ENCODE measurements around the gene PHACTR3.

The PHACTR3 gene

GRCh38 chr20:59756241-59756640, 151.9 kb downstream of the PHACTR3 start:
- no peak for DNase-seq

GRCh38 chr20:59764037-59764436, 159.7 kb downstream of the PHACTR3 start:
- no peak for DNase-seq

DNA sequence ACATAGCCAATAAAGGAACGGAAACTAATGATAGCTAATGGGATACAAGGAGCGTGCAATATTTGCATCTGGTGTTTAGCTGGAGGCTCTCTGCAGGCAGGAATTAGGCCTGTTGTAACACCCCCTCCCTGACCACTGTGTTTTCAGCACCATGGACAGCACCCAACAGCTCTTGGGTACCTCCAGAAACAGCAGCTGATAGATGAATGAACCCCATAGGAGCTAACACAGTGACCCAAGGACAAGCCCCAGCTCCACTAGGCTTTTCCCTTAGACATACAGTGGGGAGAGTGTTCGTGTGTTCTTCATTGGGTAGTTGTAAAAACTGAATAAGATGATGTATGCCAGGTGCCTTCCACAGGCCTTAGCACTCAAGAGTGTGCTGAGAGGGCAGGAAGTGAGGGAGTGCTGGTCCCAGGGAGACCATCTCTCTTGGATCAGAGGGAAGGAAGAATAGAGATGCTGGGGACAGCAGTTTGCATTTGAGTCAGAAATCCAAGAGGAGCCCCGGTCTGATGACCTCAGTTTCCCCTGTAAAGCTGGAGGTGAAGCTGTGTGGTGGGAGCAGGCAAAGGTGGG, 161.3 kb downstream of the PHACTR3 start:
- no peak for DNase-seq

DNA sequence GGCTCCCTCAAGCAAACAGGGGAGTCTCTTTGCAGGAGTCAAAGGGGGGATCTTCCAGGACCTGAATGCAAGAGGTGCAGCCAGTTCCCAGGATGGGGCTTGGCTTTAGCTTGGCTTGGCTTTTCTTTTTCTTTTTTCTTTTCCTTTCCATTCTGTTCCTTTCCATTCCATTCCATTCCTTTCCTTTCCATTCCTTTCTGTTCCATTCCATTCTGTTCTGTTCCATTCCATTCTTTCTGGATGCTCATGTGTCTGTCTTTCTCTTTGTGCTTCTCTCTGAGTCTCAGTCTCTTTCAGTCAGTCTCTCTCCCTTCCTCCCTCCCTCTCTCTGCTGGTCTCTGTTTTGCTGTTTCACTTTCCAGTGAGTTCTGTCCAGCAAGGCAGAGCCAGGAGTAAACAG, 163.3 kb downstream of the PHACTR3 start:
- no peak for DNase-seq

DNA sequence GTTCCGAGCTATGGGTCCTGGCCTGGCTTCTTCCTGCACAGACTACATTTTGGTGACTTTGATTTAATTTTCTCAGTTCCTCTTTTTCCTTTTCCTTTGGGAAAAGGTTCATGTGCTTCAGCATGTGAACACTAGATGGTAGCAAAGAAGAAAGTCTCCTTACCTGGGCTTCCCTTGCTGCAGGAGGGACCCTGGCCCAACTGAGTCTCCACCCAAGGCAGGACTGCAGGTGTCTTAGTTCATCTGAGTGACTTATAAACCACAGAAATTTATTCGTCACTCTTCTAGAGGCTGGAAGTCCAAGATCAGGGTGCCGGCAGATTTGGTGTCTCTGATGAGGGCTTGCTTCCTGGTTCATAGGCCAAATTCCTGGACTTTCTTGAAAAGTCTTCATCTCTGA, 165.9 kb downstream of the PHACTR3 start:
- DNase-seq: no peak

DNA sequence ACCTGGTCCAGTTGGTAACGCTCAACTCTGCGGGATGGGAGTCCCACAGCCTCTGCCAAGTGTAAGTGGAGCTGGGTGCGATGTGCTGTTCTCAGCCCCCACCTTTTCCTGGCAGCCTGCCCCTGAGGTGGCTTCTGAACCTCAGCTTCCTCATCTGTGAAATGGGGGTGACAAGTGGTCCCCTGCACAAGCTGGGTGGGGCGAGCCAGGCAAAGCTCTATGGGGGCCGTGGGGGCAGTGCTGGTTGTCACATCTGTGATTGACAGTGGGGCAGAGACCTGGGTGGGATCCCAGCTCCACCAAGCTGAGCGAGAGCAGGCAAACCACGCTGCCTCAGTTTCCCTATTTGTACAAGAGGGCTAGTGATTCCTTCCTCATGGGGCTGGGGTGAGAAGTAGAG, 166.5 kb downstream of the PHACTR3 start:
- no peak for DNase-seq

- no peak for DNase-seq
Observed at GRCh38 chr20:59771506-59772372, 167.4 kb downstream of the PHACTR3 start.

DNA sequence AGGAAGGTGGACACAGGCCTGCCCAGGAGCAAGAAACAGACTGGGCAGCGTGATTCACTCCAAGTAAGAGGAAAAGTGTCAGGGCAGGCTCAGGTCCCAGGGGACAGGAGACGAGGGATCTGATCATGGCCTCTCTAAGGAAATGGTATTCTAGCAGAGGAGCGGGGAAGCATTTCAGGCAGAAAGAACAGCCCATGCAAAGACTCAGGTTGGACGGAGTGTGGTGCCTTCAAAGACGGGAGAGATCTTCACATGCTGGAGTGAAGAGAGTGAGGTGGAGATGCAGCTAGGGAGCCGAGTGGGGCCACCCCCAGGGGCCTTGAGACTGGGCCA, 168.0 kb downstream of the PHACTR3 start:
- DNase-seq: no peak

GRCh38 chr20:59772931-59773913, 168.9 kb downstream of the PHACTR3 start:
- no peak for DNase-seq

GRCh38 chr20:59774204-59774641, 169.9 kb downstream of the PHACTR3 start:
- no peak for DNase-seq

GRCh38 chr20:59774921-59775686, 170.8 kb downstream of the PHACTR3 start:
- no peak for DNase-seq

DNA sequence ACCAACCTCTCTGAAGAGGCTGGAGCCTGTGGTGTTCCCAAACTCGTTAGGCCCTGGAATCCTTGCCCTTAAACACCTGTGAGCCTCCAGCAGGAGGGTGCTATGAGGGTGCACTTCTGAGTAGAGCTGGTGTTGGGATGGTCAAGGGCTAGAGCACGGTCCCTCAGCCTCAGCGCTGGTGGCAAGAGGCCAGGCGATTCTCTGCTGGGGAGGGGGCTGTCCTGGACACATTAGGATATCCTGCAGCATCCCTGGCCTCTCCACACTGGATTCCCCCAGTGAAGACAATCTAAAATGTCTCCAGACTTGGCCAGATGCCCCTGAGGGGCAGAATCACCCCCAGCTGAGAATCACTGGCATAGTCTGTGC, 171.3 kb downstream of the PHACTR3 start:
- DNase-seq: no peak

DNA sequence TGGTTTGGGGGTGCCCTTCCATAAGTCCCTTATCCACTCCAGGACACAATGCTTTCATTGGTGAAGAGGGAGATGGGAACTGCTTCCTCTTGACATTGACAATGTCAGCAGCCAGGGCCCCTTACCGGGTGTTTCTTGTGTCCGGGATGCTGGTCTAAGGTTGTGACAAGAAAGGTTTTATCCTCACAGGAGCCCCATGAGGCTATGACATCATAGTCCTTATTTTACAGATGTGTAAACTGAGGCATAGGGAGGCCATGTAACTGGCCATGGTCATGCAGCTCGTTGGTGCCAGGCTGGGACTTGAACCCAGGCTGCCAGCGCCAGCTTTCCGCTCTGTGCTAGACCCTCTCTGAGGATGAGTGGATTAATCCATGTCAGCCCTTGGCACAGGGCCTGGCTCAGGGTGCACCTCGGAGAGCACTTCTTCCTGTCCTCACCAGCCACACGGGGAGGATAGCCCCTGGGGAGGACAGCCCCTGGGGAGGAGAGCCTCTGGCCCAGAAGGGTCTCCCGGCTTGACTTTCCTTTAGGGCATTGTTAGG, 171.8 kb downstream of the PHACTR3 start:
- DNase-seq: no peak

GRCh38 chr20:59776626-59777330, 172.4 kb downstream of the PHACTR3 start:
- no peak for DNase-seq

DNA sequence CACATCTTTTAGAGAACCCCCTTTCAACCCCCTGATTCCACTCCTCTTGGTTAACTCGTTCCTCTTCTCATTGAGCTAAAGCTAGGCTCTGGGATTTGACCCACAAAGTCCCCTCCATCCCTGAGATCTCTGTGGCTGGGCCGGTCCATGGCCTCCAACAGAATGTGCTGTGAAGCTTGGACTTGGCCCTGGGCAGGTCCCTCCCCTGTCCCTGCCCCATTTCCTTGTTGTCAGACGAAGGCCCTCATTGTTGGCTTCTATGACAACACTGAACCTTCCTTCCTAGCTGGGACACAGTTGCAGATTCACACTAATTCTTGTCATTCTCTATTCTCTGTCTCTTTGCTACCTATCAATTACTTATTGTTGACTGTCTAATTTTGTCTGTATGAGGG, 173.0 kb downstream of the PHACTR3 start:
- no peak for DNase-seq

DNA sequence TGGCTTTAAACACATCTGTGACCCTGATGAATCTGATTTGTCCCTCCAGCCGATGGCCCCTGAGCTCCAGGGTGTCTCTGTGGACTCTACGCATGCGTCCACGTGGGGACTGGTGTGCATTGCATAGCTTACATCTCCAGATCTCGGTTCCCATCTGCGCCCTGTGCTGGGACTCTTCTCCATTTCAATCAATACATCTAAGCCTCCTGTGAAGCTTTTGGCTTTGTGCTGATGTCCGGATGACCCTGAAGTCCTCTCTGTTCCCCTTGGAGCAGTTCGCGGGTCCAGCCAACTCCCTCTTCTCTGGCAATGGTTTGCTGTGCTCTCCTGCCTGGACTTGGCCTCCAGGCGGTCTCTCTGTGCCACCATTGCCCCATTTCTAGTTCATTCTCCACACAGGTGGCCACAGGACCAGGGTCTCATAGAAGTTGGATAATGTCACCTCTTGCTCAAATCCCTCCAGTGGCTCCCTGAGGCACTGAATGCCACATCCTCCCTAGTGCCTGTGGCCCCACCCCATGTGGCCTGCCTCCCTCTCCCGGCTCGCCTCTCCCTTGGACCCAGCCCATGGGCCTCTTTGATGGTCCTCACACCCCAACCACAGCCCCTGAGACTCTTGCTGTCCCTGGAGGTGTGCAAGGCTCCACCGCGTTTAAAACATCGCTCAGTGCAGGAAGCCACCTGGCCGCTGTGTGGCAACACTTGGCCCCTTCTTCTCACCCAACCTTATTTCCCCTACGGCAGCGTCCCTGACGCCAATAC, 173.7 kb downstream of the PHACTR3 start:
- DNase-seq: no peak

GRCh38 chr20:59778615-59779200, 174.4 kb downstream of the PHACTR3 start:
- DNase-seq: no peak

- DNase-seq: no peak
Observed at GRCh38 chr20:59779656-59780380, 175.5 kb downstream of the PHACTR3 start.

DNA sequence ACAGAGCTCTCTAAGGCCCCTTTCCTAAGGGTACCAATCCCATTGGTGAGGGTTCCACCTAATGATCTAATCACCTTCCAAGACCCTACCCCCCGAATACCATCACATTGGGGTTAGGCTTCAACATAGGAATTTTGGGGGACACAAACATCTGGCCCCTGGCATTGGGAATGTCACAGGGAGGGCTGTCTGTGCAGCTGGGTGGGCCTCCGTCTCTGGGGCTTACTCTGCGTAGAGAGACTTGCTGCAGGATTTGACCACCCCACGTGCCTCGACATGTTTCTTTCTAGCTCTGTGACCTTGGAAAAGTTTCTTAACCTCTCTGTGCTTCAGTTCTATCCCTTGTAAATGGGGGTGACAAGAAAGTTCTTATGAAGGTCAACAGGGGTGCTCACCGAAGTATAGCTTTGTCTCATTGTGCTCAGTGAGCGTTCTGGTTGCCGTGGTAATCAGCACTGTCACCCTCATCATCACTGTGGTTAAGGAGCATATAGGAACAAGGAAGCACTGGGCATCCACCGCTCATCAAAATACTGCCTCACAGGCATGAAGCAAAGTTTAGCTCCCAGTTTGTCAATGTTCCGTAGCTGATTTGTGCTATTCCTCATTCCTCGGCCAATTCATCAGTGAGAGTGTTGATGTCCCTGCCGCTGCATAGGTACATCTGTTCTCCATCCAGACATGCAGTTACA, 176.3 kb downstream of the PHACTR3 start:
- no peak for DNase-seq

All from activated CD4-positive, alpha-beta T cell treated with anti-CD3 and anti-CD28 coated beads for 4 hours (primary cell).